HG02943 (cell line): ENCODE results near the gene TBPL2.
"Not testable (repeated sequence)": the region's sequence is repeated elsewhere in the genome, so short reads cannot be mapped to it uniquely, and the experiment has no call there.

Source experiments
- ATAC-seq: cut with Tn5 transposase; IDR thresholded peaks from one replicate; pipeline ENCODE4 v1.9.1; 2021; ENCODE audit warnings: mild to moderate bottlenecking, low read depth, moderate library complexity; ENCODE audit not compliant: unreplicated experiment

The TBPL2 gene

GRCh38 chr14:55411426-55412389, 28.7 kb downstream of the TBPL2 start, which contains the start of gene ATG14:
Gene ATG14 (minus strand): TSS chr14:55411830. CDS start chr14:55411822, 8 bp downstream.
- ATAC-seq = peak; percentile 87

- ATAC-seq = no peak
Observed at GRCh38 chr14:55410876-55411275, 29.5 kb downstream of the TBPL2 start.

GRCh38 chr14:55404173-55404854, 36.1 kb downstream of the TBPL2 start:
- ATAC-seq = no peak

DNA sequence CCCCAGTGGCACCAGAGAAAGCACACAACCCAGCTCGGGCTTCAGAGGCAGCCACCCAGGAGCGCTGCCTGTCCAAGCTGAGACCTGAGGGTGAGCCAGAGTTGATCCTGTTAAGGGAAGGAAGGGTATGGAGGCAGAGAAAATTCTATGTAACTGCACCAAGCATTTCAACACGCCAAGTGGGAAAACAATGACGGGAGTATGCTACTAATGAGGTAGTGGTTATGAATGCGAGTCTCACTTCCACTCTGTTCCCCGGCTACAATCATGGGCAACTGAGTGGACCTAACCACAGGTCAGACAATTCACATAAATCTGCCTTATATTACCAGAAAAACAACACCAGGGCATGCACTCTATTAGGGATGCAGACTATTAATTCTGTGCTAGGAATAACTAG, 38.7 kb downstream of the TBPL2 start:
- no peak for ATAC-seq

DNA sequence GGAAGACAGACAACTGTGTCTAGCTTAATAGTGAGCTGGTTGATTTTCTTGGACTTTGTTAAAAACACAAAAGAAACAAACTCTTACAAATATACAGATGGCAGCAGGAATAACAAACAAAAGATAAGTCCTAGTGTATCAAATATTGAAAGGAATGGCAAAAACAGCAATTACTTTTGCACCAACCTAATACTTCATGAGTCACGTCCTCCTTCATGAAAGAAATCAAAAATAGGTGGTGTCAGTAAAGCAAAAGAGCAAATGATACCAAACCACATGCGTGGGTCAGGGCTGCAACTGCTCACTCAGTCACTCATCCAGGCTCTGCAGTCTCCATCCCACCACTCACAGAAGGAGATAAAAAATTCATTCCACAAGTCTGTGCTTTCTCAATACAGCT, 40.6 kb downstream of the TBPL2 start:
- no peak for ATAC-seq

DNA sequence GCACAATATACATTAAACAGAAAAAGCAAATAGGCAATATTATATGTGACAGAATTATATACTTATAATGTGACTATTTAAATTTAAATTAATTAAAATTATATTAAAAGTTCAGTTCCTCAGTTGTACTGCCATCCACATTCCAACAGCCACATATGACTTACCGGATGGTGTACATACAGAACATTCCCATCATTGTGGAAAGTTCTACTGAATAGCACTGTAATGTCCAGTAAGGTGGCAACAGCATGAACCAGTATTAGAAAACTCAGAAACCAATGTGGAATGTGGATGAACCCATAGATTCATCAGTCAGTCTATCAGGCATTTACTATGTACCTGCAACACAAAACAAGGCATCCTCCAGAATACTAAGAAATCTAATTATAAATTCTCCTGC, 41.2 kb downstream of the TBPL2 start:
- ATAC-seq = no peak

GRCh38 chr14:55398679-55399078, 41.7 kb downstream of the TBPL2 start:
- ATAC-seq = no peak

DNA sequence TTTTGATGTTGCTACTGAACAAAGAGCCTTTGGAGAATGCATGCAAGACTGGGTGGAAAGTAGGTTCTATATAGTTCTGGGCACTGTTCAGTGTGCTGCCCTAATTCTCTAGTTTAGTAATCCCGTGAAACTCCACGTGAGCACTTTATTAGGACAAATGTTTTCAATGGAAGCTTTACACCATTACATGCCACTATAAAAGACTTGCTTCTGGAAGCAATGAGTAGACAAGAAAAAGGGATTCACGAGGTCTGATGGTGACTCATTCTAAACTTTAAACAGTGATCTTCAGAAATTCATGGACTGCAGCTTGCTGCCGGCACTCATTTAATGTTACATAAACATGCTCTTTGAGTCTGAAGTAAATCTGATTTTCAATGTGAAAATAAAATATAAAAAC, 51.1 kb downstream of the TBPL2 start:
- ATAC-seq = no peak

DNA sequence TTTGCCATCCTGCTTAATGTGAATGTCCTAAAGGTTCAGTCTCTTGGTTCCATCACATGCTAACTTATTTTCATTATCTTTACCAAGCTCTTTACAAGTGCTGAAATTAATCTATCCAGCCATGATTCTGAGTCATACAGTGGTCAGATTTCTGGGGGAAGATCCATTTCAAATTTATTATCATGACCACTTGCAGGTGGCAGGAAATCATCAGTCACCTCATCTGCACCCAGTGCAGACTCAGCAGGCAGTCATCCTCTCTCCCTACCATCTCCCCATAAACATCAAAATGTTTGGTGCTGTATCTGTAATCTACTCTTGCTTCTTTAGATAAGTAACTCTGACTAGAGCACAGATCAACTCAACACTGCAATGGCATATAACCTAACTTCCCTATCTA, 52.3 kb downstream of the TBPL2 start:
- no peak for ATAC-seq

- no peak for ATAC-seq
Observed at GRCh38 chr14:55387121-55387520, 53.3 kb downstream of the TBPL2 start.

- ATAC-seq = no peak
Observed at GRCh38 chr14:55386037-55386808, 54.2 kb downstream of the TBPL2 start.

- ATAC-seq = no peak
Observed at GRCh38 chr14:55384536-55384935, 55.9 kb downstream of the TBPL2 start.

DNA sequence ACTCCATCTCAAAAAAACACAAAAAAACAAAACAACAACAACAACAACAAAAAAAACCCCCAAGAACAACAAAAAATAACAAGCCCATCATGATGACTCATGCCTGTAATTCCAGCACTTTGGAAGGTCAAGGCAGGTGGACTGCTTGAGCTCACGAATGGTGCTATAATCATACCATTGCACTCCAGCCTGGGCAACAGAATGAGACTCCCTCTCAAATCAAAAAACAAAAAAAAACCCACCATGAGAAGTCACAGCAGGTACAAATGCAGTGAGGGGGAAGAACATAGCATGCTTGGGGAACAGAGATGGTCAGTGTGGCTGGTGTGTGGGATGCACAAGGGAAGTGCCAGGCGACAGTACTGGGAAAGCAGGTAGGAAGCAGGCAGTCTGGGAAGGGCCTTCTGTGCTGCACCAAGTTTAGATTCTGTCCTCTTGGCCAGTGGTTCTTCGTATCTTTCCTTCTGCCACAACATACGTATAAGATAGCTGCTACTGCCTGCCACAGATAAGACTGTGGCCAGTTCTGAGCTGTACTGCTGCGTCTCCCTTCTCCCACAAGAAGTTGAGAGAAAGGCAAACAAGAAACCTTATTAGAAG, 56.8 kb downstream of the TBPL2 start:
- ATAC-seq = no peak

DNA sequence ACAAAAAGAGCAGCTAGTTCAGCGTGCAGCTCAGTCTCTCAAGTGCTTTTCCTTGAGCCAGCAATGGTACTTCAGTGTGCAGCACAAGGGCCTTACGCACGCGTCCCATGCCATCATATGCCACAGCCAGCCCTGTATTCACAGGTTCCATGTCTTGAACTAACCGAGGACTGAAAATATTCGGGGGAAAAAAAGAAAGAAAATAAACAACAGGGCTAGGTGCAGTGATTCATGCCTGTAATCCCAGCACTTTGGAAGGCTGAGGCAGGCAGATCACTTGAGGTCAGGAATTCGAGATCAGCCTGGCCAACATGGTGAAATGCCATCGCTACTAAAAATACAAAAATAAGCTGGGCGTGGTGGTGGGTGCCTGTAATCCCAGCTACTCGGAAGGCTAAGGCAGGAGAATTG, 57.4 kb downstream of the TBPL2 start:
- ATAC-seq = not testable (repeated sequence)

GRCh38 chr14:55382483-55382882, 57.9 kb downstream of the TBPL2 start:
- ATAC-seq = no peak

DNA sequence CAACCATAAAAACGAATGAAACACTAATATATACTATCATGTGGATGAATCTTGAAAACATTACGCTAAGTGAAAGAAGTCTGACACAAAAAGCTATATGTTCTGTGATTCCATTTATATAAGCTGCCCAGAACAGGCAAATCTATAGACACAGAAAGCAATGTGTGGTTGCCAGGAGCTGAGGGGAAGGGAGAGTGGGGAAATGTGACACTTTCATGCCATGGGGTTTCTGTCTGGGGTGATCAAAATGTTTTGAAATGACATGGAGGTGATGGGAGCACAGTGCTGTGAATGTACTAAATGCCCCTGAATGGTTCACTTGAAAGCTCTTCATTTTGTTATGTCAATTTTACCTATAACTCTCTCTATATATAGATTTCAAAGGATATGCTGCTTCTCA, 58.9 kb downstream of the TBPL2 start:
- no peak for ATAC-seq

DNA sequence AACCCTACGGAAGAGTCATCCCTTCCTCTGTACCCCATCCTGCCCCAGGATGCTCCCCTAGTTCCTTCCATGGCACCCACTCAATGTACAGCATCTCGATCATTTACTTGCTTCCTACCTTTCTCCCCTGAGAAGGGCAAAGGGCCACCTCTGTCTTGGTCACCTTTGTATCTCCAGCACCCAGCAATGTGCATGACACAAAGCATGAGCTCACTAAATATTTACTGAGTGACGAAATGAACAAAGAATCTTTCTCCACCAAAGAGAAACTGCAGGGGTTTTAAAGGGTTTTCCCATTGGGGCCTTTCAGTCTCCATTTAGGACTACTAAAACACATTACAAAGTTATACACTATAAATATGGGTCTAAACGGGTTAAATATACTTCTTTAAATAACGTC, 59.4 kb downstream of the TBPL2 start:
- no peak for ATAC-seq

- no peak for ATAC-seq
Observed at GRCh38 chr14:55377236-55377635, 63.2 kb downstream of the TBPL2 start.

- no peak for ATAC-seq
Observed at GRCh38 chr14:55374771-55375170, 65.6 kb downstream of the TBPL2 start.
